RWPE2 (cell line): ENCODE data around the gene THTPA.

ENCODE experiments used
- ATAC-seq: fragments of 200-7000 bp; cut with Tn5 transposase; 3 replicates; pipeline ENCODE4 v1.9.1; 2021; ENCODE audit warnings: low read depth
- DNase-seq: peaks from one replicate; pipeline ENCODE4 v3.0.0-alpha.2; 2020; ENCODE audit warnings: low spot score
- H3K27ac ChIP-seq: fragments of 450-650 bp; 2 replicates; pipeline ENCODE4 v1.5.1; 2017; ENCODE audit warnings: mild to moderate bottlenecking; ENCODE audit not compliant: poor library complexity, severe bottlenecking
- H3K27me3 ChIP-seq: fragments of 250-450 bp; sonication (Bioruptor Pico); 2 replicates; pipeline ENCODE4 v1.5.1; 2021; ENCODE audit warnings: mild to moderate bottlenecking, moderate library complexity; ENCODE audit not compliant: insufficient read depth, poor library complexity, severe bottlenecking
- H3K36me3 ChIP-seq: fragments of 250-450 bp; sonication (Bioruptor Pico); 2 replicates; pipeline ENCODE4 v1.5.1; 2020; ENCODE audit warnings: low read depth, mild to moderate bottlenecking, moderate library complexity
- H3K4me1 ChIP-seq: fragments of 250-450 bp; sonication (Bioruptor Pico); 2 replicates; pipeline ENCODE4 v1.5.1; 2021; ENCODE audit warnings: mild to moderate bottlenecking, moderate library complexity; ENCODE audit not compliant: insufficient read depth, poor library complexity, severe bottlenecking
- H3K4me3 ChIP-seq: fragments of 250-450 bp; sonication (Bioruptor Pico); 2 replicates; pipeline ENCODE4 v1.5.1; 2021; ENCODE audit warnings: mild to moderate bottlenecking, moderate library complexity; ENCODE audit not compliant: severe bottlenecking
- H3K9me3 ChIP-seq: fragments of 250-450 bp; sonication (Bioruptor Pico); 2 replicates; pipeline ENCODE4 v1.5.1; 2021; ENCODE audit warnings: mild to moderate bottlenecking, moderate library complexity; ENCODE audit not compliant: severe bottlenecking
- CTCF ChIP-seq: fragments of 450-650 bp; IDR thresholded peaks from one replicate; pipeline ENCODE4 v1.5.1; 2017; ENCODE audit warnings: mild to moderate bottlenecking, moderate library complexity; ENCODE audit not compliant: poor library complexity, severe bottlenecking

Gene THTPA

GRCh38 chr14:23546450-23547035 lies 9.5 kb upstream of the THTPA start:
- H3K4me3 ChIP-seq, result no peak overlapping the region
- H3K27me3 ChIP-seq, result peaks cover 5% of the 10 kb centered on the region
- H3K36me3 ChIP-seq, result no peaks in the 10 kb centered on the region
- no peaks in the 10 kb centered on the region for H3K9me3 ChIP-seq
- H3K27ac ChIP-seq, result no peak overlapping the region
- DNase-seq, result no peak
- ATAC-seq, result no peak
- H3K4me1 ChIP-seq, result no peaks in the 10 kb centered on the region
- TF ChIP-seq CTCF, result no peak

DNA sequence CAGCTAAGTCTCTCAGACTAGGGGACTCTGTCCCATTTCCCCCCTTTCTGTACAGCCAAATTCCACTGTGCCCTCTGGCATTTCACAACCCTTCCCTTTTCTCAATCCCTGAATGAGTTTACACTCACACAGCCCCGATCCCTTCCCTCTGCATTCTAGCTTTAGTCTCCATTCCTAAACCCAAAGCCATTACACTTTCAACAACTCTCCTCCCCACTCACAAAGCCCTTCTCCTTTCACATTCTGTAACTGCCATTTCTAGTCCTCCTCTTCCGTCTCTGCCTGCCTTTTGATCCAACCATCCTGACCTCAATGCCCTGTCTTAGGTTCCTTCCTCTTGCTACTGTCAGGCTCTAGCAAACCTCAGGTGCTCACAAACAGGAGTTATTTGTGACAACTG lies 8.1 kb upstream of the THTPA start:
- H3K4me3 ChIP-seq, result no peak overlapping the region
- H3K4me1 ChIP-seq, result no peaks in the 10 kb centered on the region
- no peaks in the 10 kb centered on the region for H3K36me3 ChIP-seq
- no peak for TF ChIP-seq CTCF
- H3K27me3 ChIP-seq, result peaks cover 5% of the 10 kb centered on the region
- no peak for DNase-seq
- no peak for ATAC-seq
- no peaks in the 10 kb centered on the region for H3K9me3 ChIP-seq
- H3K27ac ChIP-seq, result no peak overlapping the region

GRCh38 chr14:23548351-23549318 lies 7.4 kb upstream of the THTPA start:
- no peak for TF ChIP-seq CTCF
- ATAC-seq (no peak), DNase-seq (no peak)
- Histone ChIP-seq H3K4me3 (no peak overlapping the region), H3K4me1 (no peaks in the 10 kb centered on the region), H3K36me3 (no peaks in the 10 kb centered on the region), H3K9me3 (no peaks in the 10 kb centered on the region), H3K27me3 (peaks cover 5% of the 10 kb centered on the region), H3K27ac (no peak overlapping the region)

GRCh38 chr14:23550131-23550811 lies 5.8 kb upstream of the THTPA start:
- DNase-seq, result no peak
- no peak for TF ChIP-seq CTCF

More at GRCh38 chr14:23550131-23550811, 5.8 kb upstream of the THTPA start:
- H3K4me1 ChIP-seq, result no peaks in the 10 kb centered on the region
- H3K27me3 ChIP-seq, result peaks cover 5% of the 10 kb centered on the region
- no peaks in the 10 kb centered on the region for H3K9me3 ChIP-seq
- ATAC-seq, result no peak
- no peaks in the 10 kb centered on the region for H3K36me3 ChIP-seq
- peak overlapping the region; percentile 49 for H3K4me3 ChIP-seq
- no peak overlapping the region for H3K27ac ChIP-seq
